ENCODE measurements around the gene ADRA2A. TPM values are rescaled to one million over a fixed set of nuclear protein-coding genes. Genes with fewer than 3 reads are reported as not detected.

Gene ADRA2A
- total RNA-seq, 1 experiment from 2014 or later = 0.05 TPM

DNA sequence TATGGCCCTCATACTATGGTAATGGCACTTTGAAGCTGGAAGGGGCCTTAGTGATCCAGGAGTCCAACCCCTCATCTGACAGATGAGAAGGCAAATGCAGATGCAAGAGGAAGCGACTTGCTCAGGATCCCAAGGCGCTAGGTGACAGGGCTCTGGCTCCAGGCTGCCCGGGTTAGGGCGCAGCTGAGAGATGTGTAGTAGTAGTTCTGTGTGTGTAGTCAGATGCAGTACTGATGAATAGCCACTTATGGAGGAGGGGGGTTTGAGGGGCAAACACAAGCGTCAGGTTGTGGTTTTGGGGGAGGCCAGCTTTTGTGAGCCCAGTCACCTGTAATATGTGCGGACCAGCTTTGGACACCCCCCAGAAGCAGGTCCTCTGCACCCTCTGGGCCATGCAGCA is 4.8 kb downstream of the ADRA2A start:
- no peaks in the 10 kb centered on the region; the same call in none of the 2 replicates for H3K27me3 ChIP-seq (ENCODE audit: control insufficient read depth, insufficient read depth, low read length)
- H3K9me3 ChIP-seq (ENCODE audit: control insufficient read depth, insufficient read depth, low read depth, low read length) = no peaks in the 10 kb centered on the region
- ChIA-PET POLR2A (no interaction called here), CTCF (no interaction called here)
- TF ChIP-seq POLR2AphosphoS5 (IDR thresholded peaks at IDR 0.05; ENCODE audit: low read depth, low read length) = no peak
- TF ChIP-seq, protein P1, sequence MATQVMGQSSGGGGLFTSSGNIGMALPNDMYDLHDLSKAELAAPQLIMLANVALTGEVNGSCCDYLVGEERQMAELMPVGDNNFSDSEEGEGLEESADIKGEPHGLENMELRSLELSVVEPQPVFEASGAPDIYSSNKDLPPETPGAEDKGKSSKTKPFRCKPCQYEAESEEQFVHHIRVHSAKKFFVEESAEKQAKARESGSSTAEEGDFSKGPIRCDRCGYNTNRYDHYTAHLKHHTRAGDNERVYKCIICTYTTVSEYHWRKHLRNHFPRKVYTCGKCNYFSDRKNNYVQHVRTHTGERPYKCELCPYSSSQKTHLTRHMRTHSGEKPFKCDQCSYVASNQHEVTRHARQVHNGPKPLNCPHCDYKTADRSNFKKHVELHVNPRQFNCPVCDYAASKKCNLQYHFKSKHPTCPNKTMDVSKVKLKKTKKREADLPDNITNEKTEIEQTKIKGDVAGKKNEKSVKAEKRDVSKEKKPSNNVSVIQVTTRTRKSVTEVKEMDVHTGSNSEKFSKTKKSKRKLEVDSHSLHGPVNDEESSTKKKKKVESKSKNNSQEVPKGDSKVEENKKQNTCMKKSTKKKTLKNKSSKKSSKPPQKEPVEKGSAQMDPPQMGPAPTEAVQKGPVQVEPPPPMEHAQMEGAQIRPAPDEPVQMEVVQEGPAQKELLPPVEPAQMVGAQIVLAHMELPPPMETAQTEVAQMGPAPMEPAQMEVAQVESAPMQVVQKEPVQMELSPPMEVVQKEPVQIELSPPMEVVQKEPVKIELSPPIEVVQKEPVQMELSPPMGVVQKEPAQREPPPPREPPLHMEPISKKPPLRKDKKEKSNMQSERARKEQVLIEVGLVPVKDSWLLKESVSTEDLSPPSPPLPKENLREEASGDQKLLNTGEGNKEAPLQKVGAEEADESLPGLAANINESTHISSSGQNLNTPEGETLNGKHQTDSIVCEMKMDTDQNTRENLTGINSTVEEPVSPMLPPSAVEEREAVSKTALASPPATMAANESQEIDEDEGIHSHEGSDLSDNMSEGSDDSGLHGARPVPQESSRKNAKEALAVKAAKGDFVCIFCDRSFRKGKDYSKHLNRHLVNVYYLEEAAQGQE (IDR thresholded peaks at IDR 0.05; ENCODE audit: insufficient read depth in 1 of 2, low read depth in 2 of 2, low read length in 1 of 2) = no peak
- no peak for TF ChIP-seq TCF7L2 (IDR thresholded peaks at IDR 0.05; ENCODE audit: low read depth, low read length)
- TF ChIP-seq, protein P2, sequence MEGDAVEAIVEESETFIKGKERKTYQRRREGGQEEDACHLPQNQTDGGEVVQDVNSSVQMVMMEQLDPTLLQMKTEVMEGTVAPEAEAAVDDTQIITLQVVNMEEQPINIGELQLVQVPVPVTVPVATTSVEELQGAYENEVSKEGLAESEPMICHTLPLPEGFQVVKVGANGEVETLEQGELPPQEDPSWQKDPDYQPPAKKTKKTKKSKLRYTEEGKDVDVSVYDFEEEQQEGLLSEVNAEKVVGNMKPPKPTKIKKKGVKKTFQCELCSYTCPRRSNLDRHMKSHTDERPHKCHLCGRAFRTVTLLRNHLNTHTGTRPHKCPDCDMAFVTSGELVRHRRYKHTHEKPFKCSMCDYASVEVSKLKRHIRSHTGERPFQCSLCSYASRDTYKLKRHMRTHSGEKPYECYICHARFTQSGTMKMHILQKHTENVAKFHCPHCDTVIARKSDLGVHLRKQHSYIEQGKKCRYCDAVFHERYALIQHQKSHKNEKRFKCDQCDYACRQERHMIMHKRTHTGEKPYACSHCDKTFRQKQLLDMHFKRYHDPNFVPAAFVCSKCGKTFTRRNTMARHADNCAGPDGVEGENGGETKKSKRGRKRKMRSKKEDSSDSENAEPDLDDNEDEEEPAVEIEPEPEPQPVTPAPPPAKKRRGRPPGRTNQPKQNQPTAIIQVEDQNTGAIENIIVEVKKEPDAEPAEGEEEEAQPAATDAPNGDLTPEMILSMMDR (IDR thresholded peaks at IDR 0.05) = no peak
- TF ChIP-seq SIN3A (IDR thresholded peaks at IDR 0.05; ENCODE audit: borderline replicate concordance, insufficient read depth, low read depth, low read length) = no peak
- ATAC-seq = no peak
- H3K4me1 ChIP-seq (ENCODE audit: control insufficient read depth, insufficient read depth, low read length) = no peaks in the 10 kb centered on the region; the same call in 1 of the 2 replicates
- in situ Hi-C loops (cut with HindIII; ENCODE audit: low pct_unique_long_range_greater_than_20kb, low sequenced_read_pairs) = no loop called here
- H3K27ac ChIP-seq (ENCODE audit: low read length) = no peak overlapping the region
- no peak for DNase-seq (ENCODE audit: low read depth, low spot score)
- no peak overlapping the region for H3K4me3 ChIP-seq (ENCODE audit: low read depth in 2 of 2, low read length in 2 of 2)
- intact Hi-C loops (cut with micrococcal nuclease; ENCODE audit: unreplicated experiment) = no loop called here
- no peaks in the 10 kb centered on the region for H3K36me3 ChIP-seq (ENCODE audit: control insufficient read depth, insufficient read depth, low read length)
- no TSS peak for BruUV-seq (replicated peaks)

DNA sequence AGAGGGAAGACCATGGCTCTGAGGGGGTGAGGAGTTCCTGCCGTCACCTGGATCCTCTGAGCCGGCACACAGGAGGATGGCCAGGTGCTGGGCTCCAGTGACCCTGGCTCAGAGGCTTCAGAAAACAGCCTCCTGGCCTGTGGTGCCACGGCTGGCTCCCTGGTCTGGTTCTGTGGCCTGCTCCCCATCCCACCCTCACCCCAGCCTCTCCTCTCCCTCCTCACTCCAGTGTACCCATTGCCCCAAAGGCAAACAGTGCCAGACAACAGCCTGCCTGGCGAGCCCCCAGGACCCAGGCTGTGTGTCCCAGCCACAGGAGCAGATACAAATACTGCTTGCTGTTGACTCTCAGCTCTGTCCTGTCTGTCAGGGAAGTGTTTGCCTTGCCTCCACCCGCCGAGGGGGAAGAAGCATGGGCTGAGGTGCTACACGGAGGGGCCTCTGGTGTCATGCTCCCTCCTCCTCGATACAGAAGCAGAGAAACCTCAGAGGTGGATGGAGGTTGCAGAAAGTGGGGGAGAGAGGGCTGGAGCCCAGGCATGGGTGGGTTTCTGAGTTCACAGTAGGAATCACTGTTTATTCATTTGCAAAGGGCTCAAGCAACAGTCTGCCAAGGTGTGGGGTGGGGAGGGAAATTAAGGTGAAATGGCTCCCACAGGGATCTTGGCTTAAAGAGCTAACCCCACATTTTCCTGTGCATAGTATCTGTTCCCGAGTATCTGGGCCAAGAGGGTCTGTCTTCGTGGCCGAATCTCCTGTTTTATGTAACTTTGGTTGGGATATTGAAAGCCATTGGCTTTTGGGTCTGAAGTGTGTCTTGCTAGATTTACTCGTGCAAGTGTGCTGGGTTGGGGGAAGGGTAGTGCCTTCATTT is 5.5 kb downstream of the ADRA2A start:
- no peaks in the 10 kb centered on the region for H3K36me3 ChIP-seq (ENCODE audit: control insufficient read depth, insufficient read depth, low read length)
- CTCF ChIA-PET = no interaction called here
- no peaks in the 10 kb centered on the region for H3K9me3 ChIP-seq (ENCODE audit: control insufficient read depth, insufficient read depth, low read depth, low read length)
- intact Hi-C loops (cut with micrococcal nuclease; ENCODE audit: unreplicated experiment) = no loop called here
- no peaks in the 10 kb centered on the region; the same call in none of the 2 replicates for H3K27me3 ChIP-seq (ENCODE audit: control insufficient read depth, insufficient read depth, low read length)
- POLR2A ChIA-PET = no interaction called here
- ATAC-seq (no peak), DNase-seq (ENCODE audit: low read depth, low spot score) (no peak)
- no peak overlapping the region for H3K27ac ChIP-seq (ENCODE audit: low read length)
- in situ Hi-C loops (cut with HindIII; ENCODE audit: low pct_unique_long_range_greater_than_20kb, low sequenced_read_pairs) = no loop called here
- no peak overlapping the region for H3K4me3 ChIP-seq (ENCODE audit: low read depth in 2 of 2, low read length in 2 of 2)
- TF ChIP-seq, protein P1 (IDR thresholded peaks at IDR 0.05; ENCODE audit: insufficient read depth in 1 of 2, low read depth in 2 of 2, low read length in 1 of 2) = no peak
- TF ChIP-seq, protein P2 (IDR thresholded peaks at IDR 0.05) = no peak
- TF ChIP-seq POLR2AphosphoS5 (IDR thresholded peaks at IDR 0.05; ENCODE audit: low read depth, low read length) (no peak), TCF7L2 (IDR thresholded peaks at IDR 0.05; ENCODE audit: low read depth, low read length) (no peak), SIN3A (IDR thresholded peaks at IDR 0.05; ENCODE audit: borderline replicate concordance, insufficient read depth, low read depth, low read length) (no peak)
- no peaks in the 10 kb centered on the region; the same call in 1 of the 2 replicates for H3K4me1 ChIP-seq (ENCODE audit: control insufficient read depth, insufficient read depth, low read length)
- BruUV-seq (replicated peaks) = no TSS peak

Data from Panc1 (cell line).